ENCODE results near the gene ZBTB7C.

DNA sequence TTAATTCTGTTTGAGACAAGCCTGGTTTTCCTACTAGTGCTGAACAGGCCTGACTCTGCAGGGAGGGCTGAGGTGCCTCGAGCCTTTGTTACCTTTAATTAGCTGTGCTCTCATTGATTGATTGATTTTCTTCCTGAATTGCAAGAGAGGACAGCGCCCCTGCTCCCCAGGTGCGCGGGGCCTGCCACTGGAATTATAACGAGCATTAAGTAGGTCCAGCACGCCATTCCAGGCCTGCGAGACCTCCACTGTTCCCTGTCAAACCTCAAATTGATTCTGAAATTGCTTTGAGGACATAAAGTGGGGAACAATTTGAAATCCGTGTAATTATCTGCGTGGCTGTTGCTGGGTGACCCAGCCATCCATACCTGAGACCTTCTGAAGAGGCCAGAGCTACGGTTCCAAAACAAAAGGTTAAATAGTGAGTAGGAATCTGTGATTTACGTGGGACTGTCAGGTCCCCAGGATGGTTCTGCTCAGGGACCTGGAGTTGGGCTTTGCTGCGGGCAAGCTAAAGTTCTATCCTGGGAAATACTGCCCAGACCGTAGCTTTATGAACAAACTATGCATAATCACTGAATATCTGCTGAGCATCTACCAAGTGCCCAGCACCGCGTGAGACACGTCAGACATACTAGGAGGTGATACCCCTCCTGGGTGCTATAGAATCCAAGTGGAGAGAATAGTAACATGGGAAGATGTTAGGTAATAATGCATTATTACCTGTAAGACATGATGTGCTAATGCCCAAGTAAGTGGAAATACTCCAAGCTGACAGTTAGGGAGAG lies 104.1 kb downstream of the ZBTB7C start:
- TF ChIP-seq, protein P1, sequence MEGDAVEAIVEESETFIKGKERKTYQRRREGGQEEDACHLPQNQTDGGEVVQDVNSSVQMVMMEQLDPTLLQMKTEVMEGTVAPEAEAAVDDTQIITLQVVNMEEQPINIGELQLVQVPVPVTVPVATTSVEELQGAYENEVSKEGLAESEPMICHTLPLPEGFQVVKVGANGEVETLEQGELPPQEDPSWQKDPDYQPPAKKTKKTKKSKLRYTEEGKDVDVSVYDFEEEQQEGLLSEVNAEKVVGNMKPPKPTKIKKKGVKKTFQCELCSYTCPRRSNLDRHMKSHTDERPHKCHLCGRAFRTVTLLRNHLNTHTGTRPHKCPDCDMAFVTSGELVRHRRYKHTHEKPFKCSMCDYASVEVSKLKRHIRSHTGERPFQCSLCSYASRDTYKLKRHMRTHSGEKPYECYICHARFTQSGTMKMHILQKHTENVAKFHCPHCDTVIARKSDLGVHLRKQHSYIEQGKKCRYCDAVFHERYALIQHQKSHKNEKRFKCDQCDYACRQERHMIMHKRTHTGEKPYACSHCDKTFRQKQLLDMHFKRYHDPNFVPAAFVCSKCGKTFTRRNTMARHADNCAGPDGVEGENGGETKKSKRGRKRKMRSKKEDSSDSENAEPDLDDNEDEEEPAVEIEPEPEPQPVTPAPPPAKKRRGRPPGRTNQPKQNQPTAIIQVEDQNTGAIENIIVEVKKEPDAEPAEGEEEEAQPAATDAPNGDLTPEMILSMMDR (IDR thresholded peaks at IDR 0.05; ENCODE audit: insufficient read depth, low read length, poor library complexity, severe bottlenecking) = no peak
- TF ChIP-seq EZH2phosphoT487 (conservative IDR thresholded peaks at IDR 0.05; ENCODE audit: low read length) = no peak

All from SU-DHL-6 (cell line).